ENCODE measurements around the gene SEMA4C.
A peak's percentile ranks its signal among the peaks of the same experiment; 100 is the strongest.

The SEMA4C gene

GRCh38 chr2:96843538-96844268 lies 26.2 kb downstream of the SEMA4C start, which contains the start of gene ANKRD23:
Gene ANKRD23, minus strand, starts transcription at chr2:96844021. Its CDS starts 29 bp downstream, at chr2:96843992.
- no peak for DNase-seq (ENCODE audit: low read depth in 2 of 2)

GRCh38 chr2:96842600-96842999 lies 27.3 kb downstream of the SEMA4C start:
- no peak for DNase-seq (ENCODE audit: low read depth in 2 of 2)

- no peak for DNase-seq (ENCODE audit: low read depth in 2 of 2)
These were observed 28.0 kb downstream of the SEMA4C start for GRCh38 chr2:96841701-96842495.

- DNase-seq (ENCODE audit: low read depth in 2 of 2) = no peak
These were observed 29.7 kb downstream of the SEMA4C start for GRCh38 chr2:96839875-96840850.

- DNase-seq (ENCODE audit: low read depth in 2 of 2) = peak; percentile 70
These were observed 30.5 kb downstream of the SEMA4C start for GRCh38 chr2:96839293-96839874.

GRCh38 chr2:96838345-96839292 lies 31.3 kb downstream of the SEMA4C start:
- DNase-seq (ENCODE audit: low read depth in 2 of 2) = no peak

GRCh38 chr2:96837575-96837974 lies 32.3 kb downstream of the SEMA4C start:
- no peak for DNase-seq (ENCODE audit: low read depth in 2 of 2)

GRCh38 chr2:96835830-96836229 lies 34.0 kb downstream of the SEMA4C start:
- DNase-seq (ENCODE audit: low read depth in 2 of 2) = no peak

GRCh38 chr2:96832754-96833507 lies 36.9 kb downstream of the SEMA4C start:
- no peak for DNase-seq (ENCODE audit: low read depth in 2 of 2)

- no peak for DNase-seq (ENCODE audit: low read depth in 2 of 2)
These were observed 37.5 kb downstream of the SEMA4C start for GRCh38 chr2:96832408-96832753.

GRCh38 chr2:96831679-96832078 lies 38.2 kb downstream of the SEMA4C start:
- DNase-seq (ENCODE audit: low read depth in 2 of 2) = no peak

GRCh38 chr2:96830044-96830562 lies 39.8 kb downstream of the SEMA4C start:
- DNase-seq (ENCODE audit: low read depth in 2 of 2) = no peak

GRCh38 chr2:96828874-96829273 lies 41.0 kb downstream of the SEMA4C start:
- no peak for DNase-seq (ENCODE audit: low read depth in 2 of 2)

GRCh38 chr2:96828436-96828835 lies 41.4 kb downstream of the SEMA4C start:
- DNase-seq (ENCODE audit: low read depth in 2 of 2) = no peak

GRCh38 chr2:96826546-96827278 lies 43.2 kb downstream of the SEMA4C start:
- no peak for DNase-seq (ENCODE audit: low read depth in 2 of 2)

GRCh38 chr2:96825057-96825456 lies 44.8 kb downstream of the SEMA4C start:
- DNase-seq (ENCODE audit: low read depth in 2 of 2) = no peak

GRCh38 chr2:96824079-96824870 lies 45.6 kb downstream of the SEMA4C start:
- no peak for DNase-seq (ENCODE audit: low read depth in 2 of 2)

GRCh38 chr2:96823198-96823597 lies 46.7 kb downstream of the SEMA4C start:
- no peak for DNase-seq (ENCODE audit: low read depth in 2 of 2)

All from stimulated activated CD8-positive, alpha-beta memory T cell treated with anti-CD3 and anti-CD28 coated beads, Interleukin-2, amount 100 ng/mL, for 48 hours (primary cell).